AG20443 (cell line): ENCODE measurements around the gene CBX5.

Experiments
- DNase-seq: peaks from one replicate; pipeline ENCODE4 v3.0.0; 2012; ENCODE audit warnings: low spot score, mixed read lengths

CBX5 gene

GRCh38 chr12:54222609-54223008, 57.3 kb downstream of the CBX5 start:
- peak; percentile 80 for DNase-seq

GRCh38 chr12:54221402-54221984, 58.4 kb downstream of the CBX5 start:
- DNase-seq: no peak

GRCh38 chr12:54220567-54220966, 59.4 kb downstream of the CBX5 start:
- no peak for DNase-seq

- DNase-seq: peak; percentile 64
These were observed 59.8 kb downstream of the CBX5 start for GRCh38 chr12:54220092-54220557.

- no peak for DNase-seq
These were observed 62.1 kb downstream of the CBX5 start for GRCh38 chr12:54217774-54218241.

- DNase-seq: peak; percentile 74
These were observed 62.9 kb downstream of the CBX5 start for GRCh38 chr12:54216797-54217661.

GRCh38 chr12:54215989-54216796, 63.7 kb downstream of the CBX5 start:
- no peak for DNase-seq

GRCh38 chr12:54214553-54215406, 65.1 kb downstream of the CBX5 start:
- DNase-seq: peak; percentile 95

- DNase-seq: no peak
These were observed 66.8 kb downstream of the CBX5 start for GRCh38 chr12:54213079-54213478.

- no peak for DNase-seq
These were observed 68.0 kb downstream of the CBX5 start for GRCh38 chr12:54211920-54212319.

GRCh38 chr12:54210400-54210790, 69.5 kb downstream of the CBX5 start:
- no peak for DNase-seq

GRCh38 chr12:54208591-54208990, 71.3 kb downstream of the CBX5 start:
- no peak for DNase-seq

GRCh38 chr12:54207539-54208294, 72.2 kb downstream of the CBX5 start:
- peak; percentile 79 for DNase-seq

- no peak for DNase-seq
These were observed 73.1 kb downstream of the CBX5 start for GRCh38 chr12:54206791-54207190.

GRCh38 chr12:54204316-54204715, 75.6 kb downstream of the CBX5 start:
- DNase-seq: no peak

GRCh38 chr12:54201001-54201794, 78.7 kb downstream of the CBX5 start:
- DNase-seq: peak; percentile 90

- no peak for DNase-seq
These were observed 79.5 kb downstream of the CBX5 start for GRCh38 chr12:54200412-54200811.

- no peak for DNase-seq
These were observed 80.0 kb downstream of the CBX5 start for GRCh38 chr12:54199917-54200316.

- no peak for DNase-seq
These were observed 80.9 kb downstream of the CBX5 start for GRCh38 chr12:54199034-54199433.

GRCh38 chr12:54197431-54197909, 82.5 kb downstream of the CBX5 start:
- peak; percentile 28 for DNase-seq
